ENCODE results near the gene RARRES2. TPM values are rescaled to one million over a fixed set of nuclear protein-coding genes. Genes with fewer than 3 reads are reported as not detected.
A peak's percentile ranks its signal among the peaks of the same experiment; 100 is the strongest.

RARRES2 gene
- total and polyA plus RNA-seq, 2 of the 13 experiments (the other 11 are each of a cell fraction or from before 2014, with no cell fraction given), result 134 to 172 TPM

GRCh38 chr7:150378853-150379440 is 37.5 kb upstream of the RARRES2 start, which contains the start of gene ZNF775 (continued):
- TF ChIP-seq USF2 (IDR thresholded peaks at IDR 0.05; ENCODE audit: low read depth, low read length) (peak; percentile 73), USF2 (CRISPR knock-in tag; IDR thresholded peaks at IDR 0.05; ENCODE audit: borderline replicate concordance) (peak; percentile 84), ZNF333 (CRISPR knock-in tag; IDR thresholded peaks at IDR 0.05; ENCODE audit: borderline replicate concordance) (no peak), NR3C1 (CRISPR knock-in tag; IDR thresholded peaks at IDR 0.05) (no peak), MED8 (CRISPR knock-in tag; IDR thresholded peaks at IDR 0.05; ENCODE audit: insufficient replicate concordance) (peak; percentile 52), FOXM1 (CRISPR knock-in tag; IDR thresholded peaks at IDR 0.05) (no peak), KLF13 (CRISPR knock-in tag; IDR thresholded peaks at IDR 0.05) (no peak), ARID5B (CRISPR knock-in tag; IDR thresholded peaks at IDR 0.05) (no peak), BHLHE40 (IDR thresholded peaks at IDR 0.05; ENCODE audit: low read length) (no peak), TCF12 (IDR thresholded peaks at IDR 0.05) (no peak), TCF12 (CRISPR knock-in tag; IDR thresholded peaks at IDR 0.05) (0 out of 2 replicates have a peak, but pooled peaks have one; percentile 61), ZMAT5 (CRISPR knock-in tag; IDR thresholded peaks at IDR 0.05; ENCODE audit: borderline replicate concordance, low read depth) (no peak), MYNN (CRISPR knock-in tag; IDR thresholded peaks at IDR 0.05; ENCODE audit: low read depth) (no peak), ZNF17 (CRISPR knock-in tag; IDR thresholded peaks at IDR 0.05) (no peak), ZNF343 (CRISPR knock-in tag; IDR thresholded peaks at IDR 0.05) (no peak), ZNF143 (CRISPR knock-in tag; IDR thresholded peaks at IDR 0.05) (no peak), PITX1 (CRISPR knock-in tag; IDR thresholded peaks at IDR 0.05) (no peak), CCDC6 (CRISPR knock-in tag; IDR thresholded peaks at IDR 0.05) (peak; percentile 54; the same call in 1 of the 2 replicates), DBP (CRISPR knock-in tag; IDR thresholded peaks at IDR 0.05; ENCODE audit: not compliant biosample characterization) (no peak), ZNF772 (CRISPR knock-in tag; IDR thresholded peaks at IDR 0.05) (peak; percentile 40; the same call in 1 of the 2 replicates), ISX (CRISPR knock-in tag; conservative IDR thresholded peaks at IDR 0.05) (no peak), ATF2 (CRISPR knock-in tag; IDR thresholded peaks at IDR 0.05) (no peak)

Data from HepG2 (cell line).